Stimulated activated CD4-positive, alpha-beta T cell treated with anti-CD3 and anti-CD28 coated beads, Interleukin-4, amount 100 ng/mL, for 1 hour (primary cell): ENCODE data around the gene CD248.

Experiments
- DNase-seq: peaks from one replicate; pipeline ENCODE4 v3.0.0-alpha.2; 2020

Gene CD248

GRCh38 chr11:66339686-66340483, 23.0 kb upstream of the CD248 start:
- DNase-seq, result no peak

- DNase-seq, result no peak
These were observed 22.4 kb upstream of the CD248 start for GRCh38 chr11:66339162-66339675.

GRCh38 chr11:66338276-66339161, 21.7 kb upstream of the CD248 start:
- DNase-seq, result no peak

GRCh38 chr11:66337103-66337899, 20.5 kb upstream of the CD248 start:
- DNase-seq, result no peak

GRCh38 chr11:66336234-66337102, 19.6 kb upstream of the CD248 start, which contains the start of gene RIN1:
TSS of gene RIN1 (minus strand) at chr11:66336434. CDS start at chr11:66336402, 32 bp downstream.
- peak; percentile 38 for DNase-seq

GRCh38 chr11:66335531-66336233, 18.8 kb upstream of the CD248 start:
- no peak for DNase-seq

- DNase-seq, result no peak
These were observed 18.0 kb upstream of the CD248 start for GRCh38 chr11:66334605-66335442.

GRCh38 chr11:66333896-66334604, 17.2 kb upstream of the CD248 start:
- DNase-seq, result no peak

GRCh38 chr11:66333220-66333877, 16.5 kb upstream of the CD248 start:
- DNase-seq, result no peak

- no peak for DNase-seq
These were observed 15.8 kb upstream of the CD248 start for GRCh38 chr11:66332371-66333219.

GRCh38 chr11:66331542-66332370, 14.9 kb upstream of the CD248 start:
- DNase-seq, result no peak

GRCh38 chr11:66330931-66331330, 14.1 kb upstream of the CD248 start:
- DNase-seq, result no peak

GRCh38 chr11:66329165-66329673, 12.4 kb upstream of the CD248 start:
- DNase-seq, result no peak

- DNase-seq, result peak; percentile 82
These were observed 11.7 kb upstream of the CD248 start for GRCh38 chr11:66328302-66329144.

- no peak for DNase-seq
These were observed 11.1 kb upstream of the CD248 start for GRCh38 chr11:66328031-66328301.
